Muscle of leg (tissue), 11 donors: Measurements from ENCODE around the gene IQCN. TPM values are rescaled to one million over a fixed set of nuclear protein-coding genes. Genes with fewer than 3 reads are reported as not detected.

Experiments
- DNase-seq: peaks from one replicate; pipeline ENCODE4 v3.0.0; 2013
- H3K27ac ChIP-seq: one replicate; pipeline ENCODE4 v1.5.1; 2013; ENCODE audit warnings: mild to moderate bottlenecking, low read length, control low read depth
- H3K27me3 ChIP-seq: one replicate; pipeline ENCODE4 v1.6.1; 2013; ENCODE audit warnings: low read length; ENCODE audit not compliant: control insufficient read depth, insufficient read depth
- H3K36me3 ChIP-seq: one replicate; pipeline ENCODE4 v1.6.1; 2013; ENCODE audit warnings: low read length; ENCODE audit not compliant: control insufficient read depth, insufficient read depth
- H3K4me1 ChIP-seq: one replicate; pipeline ENCODE4 v1.6.1; 2013; ENCODE audit warnings: low read length; ENCODE audit not compliant: control insufficient read depth, insufficient read depth
- H3K4me3 ChIP-seq: one replicate; pipeline ENCODE4 v1.5.1; 2013; ENCODE audit warnings: low read length, control low read depth
- H3K9me3 ChIP-seq: replicated peaks from 2 replicates; pipeline ENCODE4 v1.6.1; 2013; ENCODE audit warnings: low read depth, low read length; ENCODE audit not compliant: control insufficient read depth
- WGBS: methylation state at CpG from one replicate; pipeline ENCODE4 v1.1.5; 2013; ENCODE audit warnings: missing lambda C conversion rate; ENCODE audit not compliant: insufficient coverage; 5-methylcytosine and 5-hydroxymethylcytosine counted together
- polyA plus RNA-seq, 8 donors: library from polyadenylated mRNA; unstranded; fragments of 120-200 nt; gene quantifications; one replicate each; pipeline versions ENCODE4 v1.2.1 to v1.2.3, GENCODE V29; 2013; ENCODE audit warnings: inconsistent platforms in 1 of 8, low replicate concordance in 1 of 8; ENCODE audit not compliant: insufficient read length in 8 of 8, insufficient read depth in 1 of 8
- total RNA-seq: library from RNA; stranded (reverse); fragments of 120-200 nt; gene quantifications from one replicate; pipeline ENCODE4 v1.2.4, GENCODE V29; 2013

The IQCN gene
- total and polyA plus RNA-seq, 9 donors, result 1.5 to 5.9 (median 3.1) TPM

DNA sequence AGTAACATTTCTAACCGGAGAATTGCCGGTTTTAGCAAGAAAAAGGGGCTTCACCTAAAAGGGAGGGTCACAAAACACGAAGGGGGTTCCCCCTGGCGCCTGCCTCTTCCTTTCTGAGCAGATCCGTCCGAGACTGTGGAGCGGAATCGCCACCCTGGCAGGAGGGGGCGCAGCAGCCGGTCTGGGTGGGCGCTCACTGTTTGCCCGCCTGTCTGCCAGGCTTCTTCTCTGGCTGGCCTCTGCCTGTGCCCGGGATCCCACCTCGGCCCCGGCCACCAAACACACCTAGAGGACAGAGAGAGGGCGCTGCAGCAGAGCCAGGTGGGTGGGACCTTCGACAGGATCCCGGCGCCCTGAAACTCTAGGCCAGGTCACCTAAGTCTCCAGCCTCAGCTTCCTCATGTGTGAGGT, 33.0 kb upstream of the IQCN start:
- Histone ChIP-seq H3K4me3 (no peak overlapping the region), H3K4me1 (peaks cover 56% of the 10 kb centered on the region), H3K27ac (no peak overlapping the region), H3K36me3 (peaks cover 63% of the 10 kb centered on the region), H3K9me3 (no peaks in the 10 kb centered on the region), H3K27me3 (no peaks in the 10 kb centered on the region)
- WGBS, result 89% methylated on average over 15 of the region's 19 CpGs
- DNase-seq, result no peak

DNA sequence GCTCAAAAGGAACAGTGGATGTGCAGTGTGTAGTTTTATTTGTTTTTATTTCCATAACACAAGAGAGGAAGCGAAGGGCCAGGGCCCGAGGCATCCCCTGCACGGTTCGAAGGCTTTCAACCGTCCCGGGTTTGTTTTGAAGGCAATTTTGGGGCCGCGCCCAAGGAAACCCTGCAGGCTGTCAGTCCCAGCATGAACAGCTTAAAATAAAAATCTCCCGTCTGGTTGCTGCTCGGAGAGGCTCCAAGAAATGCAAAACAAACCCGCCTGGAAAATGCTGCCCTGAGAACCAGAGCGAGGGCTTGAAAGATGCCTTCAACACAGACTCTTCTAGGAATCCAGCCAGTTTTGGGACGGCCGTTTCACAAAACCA, 32.6 kb upstream of the IQCN start:
- H3K36me3 ChIP-seq, result peaks cover 59% of the 10 kb centered on the region

DNA sequence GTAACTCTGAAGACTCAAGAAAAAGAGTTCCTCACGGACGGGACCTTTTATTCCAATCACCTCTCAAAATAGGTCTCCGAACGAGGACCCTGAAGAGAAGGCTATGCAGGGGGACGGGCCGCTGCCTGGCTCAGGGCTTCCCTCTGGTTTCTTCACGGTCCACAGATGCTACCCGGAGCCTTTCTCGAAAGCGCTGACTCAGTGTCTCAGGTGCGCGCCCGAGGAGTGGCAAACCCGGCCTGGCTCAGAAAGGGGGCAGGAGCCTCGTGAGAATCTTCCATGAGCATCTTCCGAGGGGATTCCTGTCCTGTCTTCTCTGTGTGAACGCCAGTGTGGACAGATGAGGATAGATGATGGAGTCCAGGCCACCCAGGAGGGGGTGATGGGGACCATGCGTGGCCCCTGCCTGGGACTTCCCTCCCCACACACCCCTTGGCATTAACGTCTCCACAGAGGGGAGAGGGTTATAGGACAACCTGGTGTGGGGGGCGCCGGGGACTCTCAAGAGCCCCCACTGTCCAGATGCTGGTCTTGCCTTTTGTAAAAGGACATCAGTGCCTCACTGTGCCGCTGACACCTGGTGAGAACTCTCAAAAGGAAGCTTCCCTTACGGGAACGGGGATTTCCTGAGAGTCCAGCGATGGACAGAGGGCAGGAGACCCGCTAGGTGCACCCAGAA, 32.1 kb upstream of the IQCN start:
- peaks cover 54% of the 10 kb centered on the region for H3K36me3 ChIP-seq
- H3K4me1 ChIP-seq, result peaks cover 51% of the 10 kb centered on the region
- no peaks in the 10 kb centered on the region for H3K9me3 ChIP-seq
- no peak overlapping the region for H3K4me3 ChIP-seq
- peak; percentile 14 for DNase-seq
- H3K27me3 ChIP-seq, result no peaks in the 10 kb centered on the region
- WGBS, result 90% methylated on average over 17 of the region's 26 CpGs
- H3K27ac ChIP-seq, result peak overlapping the region; percentile 51

More for the DNA sequence above, 32.6 kb upstream of the IQCN start:
- H3K27me3 ChIP-seq, result no peaks in the 10 kb centered on the region
- H3K9me3 ChIP-seq, result no peaks in the 10 kb centered on the region
- H3K27ac ChIP-seq, result peak overlapping the region; percentile 51
- peaks cover 52% of the 10 kb centered on the region for H3K4me1 ChIP-seq
- peak; percentile 28 for DNase-seq
- WGBS, result 70% methylated on average over 10 of the region's 14 CpGs
- H3K4me3 ChIP-seq, result no peak overlapping the region

- peak; percentile 93 for DNase-seq
- under 1% methylated on average over 27 of the region's 29 CpGs for WGBS
- Histone ChIP-seq H3K27me3 (no peaks in the 10 kb centered on the region), H3K4me3 (peak overlapping the region; percentile 44), H3K27ac (peak overlapping the region; percentile 99), H3K9me3 (no peaks in the 10 kb centered on the region), H3K4me1 (peaks cover 52% of the 10 kb centered on the region), H3K36me3 (peaks cover 38% of the 10 kb centered on the region)
Measured at GRCh38 chr19:18304458-18305310, 30.4 kb upstream of the IQCN start.

DNA sequence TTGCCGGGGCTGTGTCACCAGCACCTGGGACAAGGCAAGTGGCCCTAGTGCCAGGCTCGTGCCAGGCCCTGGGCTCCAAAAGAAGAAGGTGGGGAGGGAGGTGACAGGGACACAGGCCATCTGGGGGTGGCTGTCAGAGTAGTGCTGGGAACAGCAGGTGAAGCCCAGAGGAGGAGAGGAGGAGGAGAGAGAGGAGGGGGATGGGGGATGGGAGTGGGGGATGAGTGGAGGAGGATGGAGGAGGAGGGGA, 29.9 kb upstream of the IQCN start:
- peaks cover 32% of the 10 kb centered on the region for H3K36me3 ChIP-seq
- no peaks in the 10 kb centered on the region for H3K27me3 ChIP-seq
- peaks cover 52% of the 10 kb centered on the region for H3K4me1 ChIP-seq
- H3K27ac ChIP-seq, result peak overlapping the region; percentile 99
- DNase-seq, result no peak
- WGBS, result 7% methylated on average over 2 of the region's 2 CpGs
- peak overlapping the region; percentile 44 for H3K4me3 ChIP-seq
- H3K9me3 ChIP-seq, result no peaks in the 10 kb centered on the region

DNA sequence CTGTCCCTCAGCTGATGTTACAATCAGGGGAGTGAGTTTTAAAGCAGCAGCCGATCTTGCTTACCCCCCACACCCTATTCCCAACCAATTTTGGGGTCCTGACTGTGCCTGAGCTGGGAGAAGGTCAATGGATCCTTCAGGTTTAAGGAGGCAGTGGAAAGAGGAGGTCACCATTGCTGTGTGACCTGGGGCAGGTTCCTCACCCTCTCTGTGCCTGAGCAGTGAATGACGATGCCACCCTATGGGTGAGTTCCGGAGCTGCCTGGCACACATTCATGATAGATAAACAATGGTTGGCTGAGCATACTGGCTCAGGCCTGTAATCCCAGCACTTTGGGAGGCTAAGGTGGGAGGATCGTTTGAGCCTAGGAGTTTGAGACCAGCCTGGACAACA, 27.5 kb upstream of the IQCN start:
- 75% methylated on average over 3 of the region's 4 CpGs for WGBS
- Histone ChIP-seq H3K36me3 (peaks cover 8% of the 10 kb centered on the region), H3K4me1 (peaks cover 51% of the 10 kb centered on the region), H3K27ac (no peak overlapping the region), H3K4me3 (no peak overlapping the region), H3K27me3 (no peaks in the 10 kb centered on the region), H3K9me3 (no peaks in the 10 kb centered on the region)
- DNase-seq, result peak; percentile 5

GRCh38 chr19:18300930-18301717, 26.9 kb upstream of the IQCN start:
- peak overlapping the region; percentile 65 for H3K27ac ChIP-seq
- peaks cover 45% of the 10 kb centered on the region for H3K4me1 ChIP-seq
- H3K27me3 ChIP-seq, result no peaks in the 10 kb centered on the region
- no peak overlapping the region for H3K4me3 ChIP-seq
- H3K9me3 ChIP-seq, result no peaks in the 10 kb centered on the region
- peaks cover 3% of the 10 kb centered on the region for H3K36me3 ChIP-seq
- peak; percentile 81 for DNase-seq
- 42% methylated on average over 13 of the region's 18 CpGs for WGBS

DNA sequence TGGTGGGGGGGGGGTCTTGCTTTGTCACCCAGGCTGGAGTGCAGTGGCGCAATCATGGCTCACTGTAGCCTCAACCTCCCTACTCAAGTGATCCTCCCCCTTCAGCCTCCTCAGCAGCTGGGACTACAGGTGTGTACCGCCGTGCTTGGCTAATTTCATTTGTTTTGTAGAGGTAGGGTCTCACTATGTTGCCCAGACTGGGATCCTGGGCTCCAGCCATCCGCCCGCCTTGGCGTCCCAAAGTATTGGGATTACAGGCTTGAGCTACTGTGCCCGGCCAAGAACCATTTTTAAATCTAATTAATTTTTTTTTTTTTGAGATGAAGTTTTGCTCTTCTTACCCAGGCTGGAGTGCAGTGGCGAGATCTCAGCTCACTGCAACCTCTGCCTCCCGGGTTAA, 25.4 kb upstream of the IQCN start:
- Histone ChIP-seq H3K9me3 (no peaks in the 10 kb centered on the region), H3K36me3 (no peaks in the 10 kb centered on the region), H3K4me3 (no peak overlapping the region), H3K27ac (no peak overlapping the region), H3K27me3 (no peaks in the 10 kb centered on the region), H3K4me1 (peaks cover 32% of the 10 kb centered on the region)
- whole genome bisulfite sequencing, result no CpG with 5 or more reads among the region's 9 CpGs
- no peak for DNase-seq

GRCh38 chr19:18298601-18299000, 24.3 kb upstream of the IQCN start:
- WGBS, result 69% methylated on average over 3 of the region's 6 CpGs
- DNase-seq, result no peak
- Histone ChIP-seq H3K4me1 (peaks cover 22% of the 10 kb centered on the region), H3K36me3 (no peaks in the 10 kb centered on the region), H3K27me3 (no peaks in the 10 kb centered on the region), H3K27ac (no peak overlapping the region), H3K9me3 (no peaks in the 10 kb centered on the region), H3K4me3 (no peak overlapping the region)

DNA sequence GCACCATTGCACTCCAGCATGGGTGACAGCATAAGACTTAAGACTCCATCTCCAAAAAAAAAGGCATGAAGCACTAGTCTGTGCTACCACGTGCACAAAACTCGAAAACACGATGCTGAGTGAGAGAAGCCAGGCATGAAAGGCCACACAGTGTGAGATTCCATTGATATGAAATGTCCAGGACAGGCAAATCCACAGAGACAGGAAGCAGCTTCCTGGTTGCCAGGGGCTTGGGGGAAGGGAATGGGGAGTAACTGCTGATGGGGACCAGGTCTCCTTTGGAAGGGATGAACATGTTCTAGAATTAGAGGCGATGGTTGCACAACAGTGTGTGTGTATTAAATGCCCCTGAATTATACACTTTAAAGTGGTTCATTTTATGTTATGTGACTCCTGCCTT, 23.1 kb upstream of the IQCN start:
- peaks cover 25% of the 10 kb centered on the region for H3K4me1 ChIP-seq
- no peak overlapping the region for H3K27ac ChIP-seq
- WGBS, result 8% methylated on average over 2 of the region's 4 CpGs

More for the DNA sequence above, 23.1 kb upstream of the IQCN start:
- no peak for DNase-seq
- Histone ChIP-seq H3K27me3 (no peaks in the 10 kb centered on the region), H3K4me3 (no peak overlapping the region), H3K9me3 (no peaks in the 10 kb centered on the region), H3K36me3 (no peaks in the 10 kb centered on the region)
